SK-N-SH (cell line): ENCODE data around the gene PDZD8.

Experiments
- CTCF ChIP-seq: fragments of 200-600 bp; sonication (generic); IDR thresholded peaks from 2 replicates; pipeline ENCODE4 v1.6.1; 2017; ENCODE audit warnings: antibody characterized with exemption, mild to moderate bottlenecking, moderate library complexity
- EP300 ChIP-seq, 2 experiments: IDR thresholded peaks; 2 replicates each; pipeline versions ENCODE4 v1.4.0 to v1.6.1; 2012; ENCODE audit warnings: borderline replicate concordance in 1 of 2, low read depth in 1 of 2, low read length in 1 of 2
- EZH2phosphoT487 ChIP-seq: fragments of 200-600 bp; sonication (generic); IDR thresholded peaks from 2 replicates; pipeline ENCODE4 v1.6.1; 2017; ENCODE audit warnings: low read depth, mixed run types, mild to moderate bottlenecking, antibody characterized with exemption, moderate library complexity, borderline replicate concordance
- FOXJ3 ChIP-seq: sonication (generic); formaldehyde crosslinking; IDR thresholded peaks from 2 replicates; pipeline ENCODE4 v1.5.1; 2020; ENCODE audit warnings: mild to moderate bottlenecking, missing genetic modification reagents
- MAX ChIP-seq: IDR thresholded peaks from 2 replicates; pipeline ENCODE4 v1.4.0; 2012; ENCODE audit warnings: low read depth
- MXI1 ChIP-seq: IDR thresholded peaks from 2 replicates; pipeline ENCODE4 v1.6.1; 2012; ENCODE audit warnings: mild to moderate bottlenecking, low read depth, low read length, improper control_type of control experiment
- POLR2AphosphoS5 ChIP-seq: IDR thresholded peaks from 2 replicates; pipeline ENCODE4 v1.6.1; 2012; ENCODE audit warnings: low read depth, low read length
- RAD21 ChIP-seq: IDR thresholded peaks from 2 replicates; pipeline ENCODE4 v1.6.1; 2012; ENCODE audit warnings: mild to moderate bottlenecking, low read length
- RCOR1 ChIP-seq: fragments of 150-350 bp; IDR thresholded peaks from 2 replicates; pipeline ENCODE4 v1.6.1; 2017; ENCODE audit warnings: antibody characterized with exemption, low read length
- REST ChIP-seq: IDR thresholded peaks from 2 replicates; pipeline ENCODE4 v1.6.1; 2012; ENCODE audit warnings: mild to moderate bottlenecking, low read depth, low read length, moderate library complexity

GRCh38 chr10:117311261-117311660, 64.0 kb downstream of the PDZD8 start:
- TF ChIP-seq RAD21, result no peak
- TF ChIP-seq CTCF, result no peak
- no peak for TF ChIP-seq FOXJ3 (CRISPR knock-in tag)
- no peak for TF ChIP-seq EP300 (IDR thresholded peaks at IDR 0.05; ENCODE audit: borderline replicate concordance in 1 of 2, low read depth in 1 of 2, low read length in 1 of 2)
- no peak for TF ChIP-seq EZH2phosphoT487
- TF ChIP-seq REST, result no peak
- TF ChIP-seq MAX, result no peak
- TF ChIP-seq POLR2AphosphoS5, result no peak
- no peak for TF ChIP-seq RCOR1
- TF ChIP-seq MXI1, result no peak
